Esophagus muscularis mucosa (tissue), 4 donors: ENCODE measurements around the gene PRIM1. TPM values are rescaled to one million over a fixed set of nuclear protein-coding genes. Genes with fewer than 3 reads are reported as not detected.
"Not testable (repeated sequence)": the region's sequence is repeated elsewhere in the genome, so short reads cannot be mapped to it uniquely, and the experiment has no call there.

Experiments used
- DNase-seq: peaks from one replicate; pipeline ENCODE4 v3.0.0-alpha.2; 2017; ENCODE audit errors: extremely low spot score
- H3K27ac ChIP-seq, 4 donors: fragments of 200-600 bp; sonication (generic); replicated peaks in 1 of 4; 1 replicate in 3 of 4; 2 replicates in 1 of 4; pipeline ENCODE4 v1.5.1; 2016 to 2019; ENCODE audit warnings: mild to moderate bottlenecking in 1 of 4
- H3K27me3 ChIP-seq, 4 donors: fragments of 200-600 bp; sonication (generic); one replicate each; pipeline versions ENCODE4 v1.5.1 to v1.6.0; 2016 to 2019
- H3K36me3 ChIP-seq, 4 donors: fragments of 200-600 bp; sonication (generic); one replicate each; pipeline ENCODE4 v1.5.1; 2016 to 2019
- H3K4me1 ChIP-seq, 4 donors: fragments of 200-600 bp; sonication (generic); one replicate each; pipeline ENCODE4 v1.5.1; 2016 to 2019
- H3K4me3 ChIP-seq, 4 donors: fragments of 200-600 bp; sonication (generic); 1 replicate in 2 of 4; 2 replicates in 2 of 4; pipeline ENCODE4 v1.5.1; 2016 to 2019; ENCODE audit warnings: mild to moderate bottlenecking in 4 of 4, moderate library complexity in 1 of 4
- H3K9me3 ChIP-seq, 4 donors: fragments of 200-600 bp; sonication (generic); 1 replicate in 3 of 4; 2 replicates in 1 of 4; pipeline ENCODE4 v1.5.1; 2016 to 2019
- CTCF ChIP-seq, 3 experiments: fragments of 200-600 bp in 2 of 3; fragments of 450-650 bp in 1 of 3; sonication (generic) in 2 of 3; IDR thresholded peaks; one replicate each; pipeline ENCODE4 v1.5.1; 2017 to 2019; ENCODE audit warnings: antibody characterized with exemption in 3 of 3, mild to moderate bottlenecking in 2 of 3, moderate library complexity in 1 of 3
- EP300 ChIP-seq: sonication (generic); formaldehyde crosslinking; IDR thresholded peaks from one replicate; pipeline ENCODE4 v1.6.1; 2017; ENCODE audit warnings: antibody characterized with exemption
- POLR2A ChIP-seq: fragments of 450-650 bp; IDR thresholded peaks from one replicate; pipeline ENCODE4 v1.6.1; 2017; ENCODE audit warnings: antibody characterized with exemption, moderate library complexity, mild to moderate bottlenecking, low read depth
- POLR2AphosphoS5 ChIP-seq, 2 donors: sonication (generic); formaldehyde crosslinking; IDR thresholded peaks; one replicate each; pipeline ENCODE4 v1.6.1; 2017; ENCODE audit warnings: antibody characterized with exemption in 2 of 2
- WGBS: methylation state at CpG from one replicate; pipeline ENCODE4 v1.1.5; 2018; 5-methylcytosine and 5-hydroxymethylcytosine counted together
- intact Hi-C: fragments of 100-400 bp; cut with DNase I; formaldehyde crosslinking; loops from one replicate; pipeline ENCODE4 v1.15.1; 2023
- total RNA-seq, 4 donors: library from RNA; depleted of rRNA; stranded (reverse); fragments of >200 nt; gene quantifications; one replicate each; pipeline versions ENCODE4 v1.1.0 to v1.2.1, GENCODE V29; 2016

Gene PRIM1
- total RNA-seq, 4 donors from 2014 or later = 2.2 to 4.2 (median 3.2) TPM

GRCh38 chr12:56749853-56750252 lies 2.3 kb downstream of the PRIM1 start:
- peaks cover 0 to 39% (median 11%) of the 10 kb centered on the region in 4 donors for H3K36me3 ChIP-seq
- peaks cover 7 to 15% (median 11%) of the 10 kb centered on the region in 4 donors for H3K4me1 ChIP-seq
- no peak overlapping the region for H3K4me3 ChIP-seq
- intact Hi-C loops = loop anchor here (5.0 kb wide), 1 partner anchor 252 kb away; no protein-coding TSS in a partner anchor
- no peaks in the 10 kb centered on the region for H3K27me3 ChIP-seq
- TF ChIP-seq CTCF (IDR thresholded peaks at IDR 0.05) (no peak), POLR2AphosphoS5 (IDR thresholded peaks at IDR 0.05) (no peak), POLR2A (no peak), EP300 (no peak)
- H3K27ac ChIP-seq = no peak overlapping the region
- DNase-seq = no peak
- H3K9me3 ChIP-seq = no peaks in the 10 kb centered on the region

- no peaks in the 10 kb centered on the region for H3K9me3 ChIP-seq
- DNase-seq = no peak
- H3K27me3 ChIP-seq = no peaks in the 10 kb centered on the region
- H3K27ac ChIP-seq = no peak overlapping the region
- peaks cover 0 to 44% (median 15%) of the 10 kb centered on the region in 4 donors for H3K36me3 ChIP-seq
- no peak for TF ChIP-seq CTCF (IDR thresholded peaks at IDR 0.05)
- no peak for TF ChIP-seq POLR2A
- TF ChIP-seq POLR2AphosphoS5 (IDR thresholded peaks at IDR 0.05) = no peak
- TF ChIP-seq EP300 = no peak
- no peak overlapping the region for H3K4me3 ChIP-seq
- H3K4me1 ChIP-seq = peaks cover 7 to 15% (median 11%) of the 10 kb centered on the region in 4 donors
- intact Hi-C loops = no loop called here
- WGBS = 57% methylated on average over 2 of the region's 2 CpGs
These were observed 2.8 kb downstream of the PRIM1 start for GRCh38 chr12:56749359-56749758.

GRCh38 chr12:56728139-56728861 lies 23.8 kb downstream of the PRIM1 start:
- no peaks in the 10 kb centered on the region for H3K27me3 ChIP-seq
- TF ChIP-seq POLR2AphosphoS5 (IDR thresholded peaks at IDR 0.05) (no peak), CTCF (IDR thresholded peaks at IDR 0.05) (no peak), EP300 (no peak), POLR2A (no peak)
- H3K36me3 ChIP-seq = peaks cover 0 to 32% (median 18%) of the 10 kb centered on the region in 4 donors
- H3K4me3 ChIP-seq = no peak overlapping the region
- H3K27ac ChIP-seq = no peak overlapping the region
- WGBS = 93% methylated on average over 11 of the region's 11 CpGs
- no peak for DNase-seq
- H3K4me1 ChIP-seq = peaks cover 11 to 19% (median 17%) of the 10 kb centered on the region in 4 donors
- no peaks in the 10 kb centered on the region for H3K9me3 ChIP-seq
- intact Hi-C loops = no loop called here

GRCh38 chr12:56726196-56726675 lies 25.9 kb downstream of the PRIM1 start:
- peaks cover 0 to 21% (median 10%) of the 10 kb centered on the region in 4 donors for H3K36me3 ChIP-seq
- H3K27me3 ChIP-seq, H3K9me3 ChIP-seq, DNase-seq: not testable (repeated sequence)
- peaks cover 31 to 40% (median 38%) of the 10 kb centered on the region in 4 donors for H3K4me1 ChIP-seq
- intact Hi-C loops = loop anchor here (2.0 kb wide), 1 partner anchor 81 kb away; the partner anchor contains the start of gene ATP5F1B
- peak overlapping the region; percentile 83 to 96 (median 86) for H3K4me3 ChIP-seq
- 91% methylated on average over 15 of the region's 15 CpGs for WGBS
- peak overlapping the region; percentile 91 to 95 (median 92) for H3K27ac ChIP-seq

- H3K4me1 ChIP-seq = peaks cover 37 to 45% (median 43%) of the 10 kb centered on the region in 4 donors
- TF ChIP-seq POLR2AphosphoS5 (IDR thresholded peaks at IDR 0.05) = no peak
- TF ChIP-seq EP300 = no peak
- no peak for TF ChIP-seq CTCF (IDR thresholded peaks at IDR 0.05)
- TF ChIP-seq POLR2A = no peak
- peak overlapping the region; percentile 83 to 96 (median 86) for H3K4me3 ChIP-seq
- H3K27ac ChIP-seq = peak overlapping the region; percentile 91 to 95 (median 92)
- intact Hi-C loops = loop anchor here (1.0 to 2.0 kb wide), 2 partner anchors 37 to 81 kb away; partner anchors contain the start of genes ATP5F1B and PTGES3
- H3K27me3 ChIP-seq = no peaks in the 10 kb centered on the region
- H3K9me3 ChIP-seq = no peaks in the 10 kb centered on the region
- H3K36me3 ChIP-seq = peaks cover 0 to 21% (median 13%) of the 10 kb centered on the region in 4 donors
- no peak for DNase-seq
- 29% methylated on average over 7 of the region's 7 CpGs for WGBS
These were observed 26.4 kb downstream of the PRIM1 start for GRCh38 chr12:56725723-56726102.
